ENCODE results near the gene SEZ6L2.
A peak's percentile ranks its signal among the peaks of the same experiment; 100 is the strongest.

The SEZ6L2 gene

DNA sequence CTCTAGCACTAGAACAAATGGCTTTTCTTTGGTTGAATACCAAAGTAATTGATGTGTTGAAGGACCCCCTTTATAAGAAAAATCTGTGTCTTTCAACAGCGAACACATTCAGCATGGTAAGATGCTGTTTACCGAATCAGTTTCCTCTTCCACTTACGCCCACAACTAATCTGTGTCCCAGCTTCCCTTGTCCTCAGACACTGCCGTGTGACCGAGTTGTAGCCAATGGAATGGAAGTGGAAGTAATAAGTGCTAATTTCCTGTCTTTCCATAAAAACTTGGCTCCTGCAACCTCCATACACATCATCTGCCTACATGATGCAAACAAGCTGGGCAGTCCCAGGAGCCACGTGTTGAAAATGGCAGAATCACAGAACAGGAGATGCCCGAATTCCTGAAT is 46.7 kb downstream of the SEZ6L2 start:
- TF ChIP-seq, protein P1, sequence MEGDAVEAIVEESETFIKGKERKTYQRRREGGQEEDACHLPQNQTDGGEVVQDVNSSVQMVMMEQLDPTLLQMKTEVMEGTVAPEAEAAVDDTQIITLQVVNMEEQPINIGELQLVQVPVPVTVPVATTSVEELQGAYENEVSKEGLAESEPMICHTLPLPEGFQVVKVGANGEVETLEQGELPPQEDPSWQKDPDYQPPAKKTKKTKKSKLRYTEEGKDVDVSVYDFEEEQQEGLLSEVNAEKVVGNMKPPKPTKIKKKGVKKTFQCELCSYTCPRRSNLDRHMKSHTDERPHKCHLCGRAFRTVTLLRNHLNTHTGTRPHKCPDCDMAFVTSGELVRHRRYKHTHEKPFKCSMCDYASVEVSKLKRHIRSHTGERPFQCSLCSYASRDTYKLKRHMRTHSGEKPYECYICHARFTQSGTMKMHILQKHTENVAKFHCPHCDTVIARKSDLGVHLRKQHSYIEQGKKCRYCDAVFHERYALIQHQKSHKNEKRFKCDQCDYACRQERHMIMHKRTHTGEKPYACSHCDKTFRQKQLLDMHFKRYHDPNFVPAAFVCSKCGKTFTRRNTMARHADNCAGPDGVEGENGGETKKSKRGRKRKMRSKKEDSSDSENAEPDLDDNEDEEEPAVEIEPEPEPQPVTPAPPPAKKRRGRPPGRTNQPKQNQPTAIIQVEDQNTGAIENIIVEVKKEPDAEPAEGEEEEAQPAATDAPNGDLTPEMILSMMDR (IDR thresholded peaks at IDR 0.05) = no peak

DNA sequence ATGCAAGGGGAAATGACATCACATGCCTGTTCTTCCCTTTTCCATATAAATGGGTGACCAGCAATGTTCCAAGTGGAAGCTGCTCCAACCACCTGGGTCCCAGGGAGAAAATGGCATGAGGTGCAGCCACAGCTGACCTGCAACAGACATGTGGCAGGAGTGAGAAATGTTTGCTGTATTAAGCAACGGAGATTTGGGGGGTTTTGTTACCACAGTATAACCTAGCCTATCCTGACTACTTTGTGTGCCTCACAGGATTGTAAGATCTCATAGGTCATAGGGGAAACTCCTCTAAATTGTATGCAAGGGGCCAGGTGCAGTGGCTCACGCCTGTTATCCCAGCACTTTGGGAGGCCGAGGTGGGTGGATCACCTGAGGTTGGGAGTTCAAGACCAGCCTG is 48.4 kb downstream of the SEZ6L2 start:
- TF ChIP-seq, protein P1 (IDR thresholded peaks at IDR 0.05) = no peak

DNA sequence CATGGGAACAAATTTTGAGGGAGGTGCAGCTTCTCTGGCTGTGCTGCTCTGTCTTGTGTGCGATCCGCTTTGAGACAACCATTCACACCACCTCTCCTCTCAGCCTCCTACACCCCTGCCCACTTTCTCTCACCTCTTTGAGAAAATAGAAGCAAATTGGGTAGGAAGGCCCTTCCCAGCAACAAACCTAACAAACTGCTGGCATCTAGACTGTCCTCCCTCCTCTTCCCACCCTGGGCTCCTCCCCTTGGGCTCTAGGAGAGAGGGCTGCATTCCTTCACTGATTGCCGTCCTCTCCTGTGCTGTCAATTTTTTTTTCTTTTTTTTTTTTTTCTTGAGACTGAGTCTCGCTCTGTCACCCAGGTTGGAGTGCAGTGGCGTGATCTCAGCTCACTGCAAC is 49.8 kb downstream of the SEZ6L2 start:
- TF ChIP-seq, protein P1 (IDR thresholded peaks at IDR 0.05) = no peak

DNA sequence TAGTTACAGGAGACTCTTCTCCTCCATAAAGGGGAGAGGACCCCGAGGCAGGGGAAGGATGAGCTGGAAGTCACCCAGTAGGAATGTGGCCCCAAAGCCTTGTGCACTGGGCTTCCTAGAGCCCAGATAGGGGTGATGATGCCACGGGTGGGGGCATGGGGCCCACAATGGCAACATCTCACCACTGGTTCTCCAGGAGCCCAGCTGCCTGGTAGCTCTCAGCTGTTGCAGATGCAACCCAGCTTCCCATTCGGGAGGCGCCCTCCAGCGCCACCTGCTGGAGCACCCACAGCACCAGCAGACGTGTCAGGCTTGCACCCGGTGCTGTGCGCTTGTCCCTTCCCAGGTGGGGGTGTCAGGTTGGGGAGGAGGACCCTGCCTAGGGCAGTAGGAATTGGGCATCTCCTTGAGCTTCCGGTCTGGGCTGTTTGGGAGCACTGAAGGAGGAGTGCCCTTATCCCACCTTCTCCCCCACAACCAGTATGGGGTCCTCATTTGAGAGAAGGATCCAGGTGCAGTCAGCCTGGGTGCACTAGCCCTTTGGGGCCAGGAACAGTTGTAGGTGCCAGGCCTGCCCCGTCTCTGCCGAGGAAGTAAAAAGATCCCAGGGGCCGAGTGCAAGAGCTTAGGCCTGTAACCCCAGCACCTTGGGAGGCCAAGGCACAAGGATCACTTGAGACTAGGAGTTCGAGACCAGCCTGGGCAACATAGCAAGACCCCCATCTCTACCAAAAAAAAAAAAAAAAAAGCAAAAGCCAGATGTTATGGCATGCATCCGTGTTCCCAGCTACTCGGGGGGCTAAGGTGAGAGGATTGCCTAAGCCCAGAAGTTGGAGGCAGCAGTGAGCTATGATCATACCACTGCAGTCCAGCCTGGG is 50.7 kb downstream of the SEZ6L2 start:
- TF ChIP-seq, protein P1 (IDR thresholded peaks at IDR 0.05) = peak; percentile 68

DNA sequence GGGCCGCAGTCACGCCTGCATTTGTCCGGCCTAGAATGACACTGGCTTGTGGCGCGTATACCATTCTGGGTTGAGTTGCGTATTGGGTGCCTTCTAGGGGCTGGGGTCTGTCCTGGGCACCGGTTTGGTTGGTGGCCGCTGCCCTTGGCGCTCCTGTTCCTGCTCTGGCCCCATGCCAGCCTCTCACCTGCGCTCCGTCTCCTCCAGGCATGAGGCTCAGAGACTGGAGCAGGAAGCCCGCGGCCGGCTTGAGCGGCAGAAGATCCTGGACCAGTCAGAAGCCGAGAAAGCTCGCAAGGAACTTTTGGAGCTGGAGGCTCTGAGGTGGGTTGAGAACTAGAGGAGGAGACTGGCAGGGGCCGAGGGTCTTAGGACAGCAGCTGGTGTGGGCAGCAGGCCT is 53.7 kb downstream of the SEZ6L2 start:
- TF ChIP-seq, protein P1 (IDR thresholded peaks at IDR 0.05) = no peak

DNA sequence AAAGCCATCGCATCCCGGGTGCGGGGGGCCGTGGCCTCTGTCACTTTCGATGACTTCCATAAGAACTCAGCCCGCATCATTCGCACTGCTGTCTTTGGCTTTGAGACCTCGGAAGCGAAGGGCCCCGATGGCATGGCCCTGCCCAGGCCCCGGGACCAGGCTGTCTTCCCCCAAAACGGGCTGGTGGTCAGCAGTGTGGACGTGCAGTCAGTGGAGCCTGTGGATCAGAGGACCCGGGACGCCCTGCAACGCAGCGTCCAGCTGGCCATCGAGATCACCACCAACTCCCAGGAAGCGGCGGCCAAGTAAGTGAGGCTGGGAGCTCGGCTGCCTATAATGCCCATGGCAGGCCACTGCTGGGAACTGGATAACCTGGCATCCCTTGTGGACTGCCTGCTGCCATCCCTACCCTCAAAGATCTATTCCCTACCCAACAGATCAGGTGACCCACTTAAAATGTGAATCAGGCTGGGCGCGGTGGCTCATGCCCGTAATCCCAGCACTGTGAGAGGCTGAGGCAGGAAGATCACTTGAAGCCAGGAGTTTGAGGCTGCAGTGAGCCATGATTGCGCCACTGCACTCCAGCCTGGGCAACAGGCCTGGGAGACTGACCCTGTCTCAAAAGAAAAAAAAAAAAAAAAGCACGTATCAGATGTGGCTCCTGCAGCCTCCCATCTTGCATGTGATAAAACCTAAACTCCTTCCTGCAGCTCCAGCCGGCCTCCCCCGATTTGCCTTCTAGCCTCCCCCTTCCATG is 54.6 kb downstream of the SEZ6L2 start:
- TF ChIP-seq, protein P1 (IDR thresholded peaks at IDR 0.05) = no peak

DNA sequence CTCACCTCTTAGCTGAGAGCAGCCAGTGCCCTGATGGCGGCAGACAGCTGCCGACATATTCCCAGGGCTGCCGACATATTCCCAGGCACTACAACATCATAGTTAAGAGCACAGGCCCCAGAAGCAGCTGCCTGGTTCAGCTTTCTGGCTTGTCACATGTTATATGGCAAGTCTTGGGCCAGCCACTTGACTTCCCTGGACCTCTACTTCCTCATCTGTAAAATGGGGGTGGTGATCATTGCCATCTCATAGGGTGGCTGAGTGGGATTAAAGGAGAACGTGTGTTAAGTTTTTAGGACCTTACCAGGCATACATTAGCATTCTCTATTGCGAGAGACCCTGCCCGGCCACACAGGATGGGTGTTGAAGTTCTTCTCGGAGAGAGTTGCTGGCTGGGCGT is 55.4 kb downstream of the SEZ6L2 start:
- TF ChIP-seq, protein P1 (IDR thresholded peaks at IDR 0.05) = no peak

All from LNCAP (cell line).